Smooth muscle cell of the brain vasculature (primary cell): ENCODE results near the gene DOP1A.

Experiments
- DNase-seq: peaks from one replicate; pipeline ENCODE4 v3.0.0-alpha.2; 2012; ENCODE audit warnings: low read depth, low spot score

Gene DOP1A

GRCh38 chr6:83067448-83068439 lies at the start of gene DOP1A:
DOP1A (plus strand) TSS chr6:83067671; CDS start chr6:83096978, 29,307 bp downstream.
- peak; percentile 89 for DNase-seq

GRCh38 chr6:83019741-83020140 lies 47.7 kb upstream of the DOP1A start:
- no peak for DNase-seq

GRCh38 chr6:83031689-83032088 lies 35.8 kb upstream of the DOP1A start:
- no peak for DNase-seq

GRCh38 chr6:83038246-83038645 lies 29.2 kb upstream of the DOP1A start:
- no peak for DNase-seq

GRCh38 chr6:83042467-83043053 lies 24.9 kb upstream of the DOP1A start:
- no peak for DNase-seq

- DNase-seq = no peak
Measured at GRCh38 chr6:83044091-83044768, 23.2 kb upstream of the DOP1A start.

GRCh38 chr6:83047065-83047754 lies 20.3 kb upstream of the DOP1A start:
- no peak for DNase-seq

GRCh38 chr6:83051377-83052172 lies 15.9 kb upstream of the DOP1A start:
- DNase-seq = no peak

- DNase-seq = no peak
Measured at GRCh38 chr6:83053678-83054077, 13.8 kb upstream of the DOP1A start.

GRCh38 chr6:83055366-83055964 lies 12.0 kb upstream of the DOP1A start:
- DNase-seq = no peak

GRCh38 chr6:83057705-83058321 lies 9.7 kb upstream of the DOP1A start:
- peak; percentile 15 for DNase-seq

- no peak for DNase-seq
Measured at GRCh38 chr6:83061190-83061589, 6.3 kb upstream of the DOP1A start.

GRCh38 chr6:83062225-83062624 lies 5.2 kb upstream of the DOP1A start:
- DNase-seq = peak; percentile 35

- DNase-seq = peak; percentile 47
Measured at GRCh38 chr6:83065511-83066192, 1.8 kb upstream of the DOP1A start, which contains the start of gene UBE3D. UBE3D (minus strand) TSS chr6:83065841; CDS start chr6:83065718, 123 bp downstream.

GRCh38 chr6:83068616-83069015 lies 1.1 kb downstream of the DOP1A start:
- DNase-seq = no peak

GRCh38 chr6:83069633-83070032 lies 2.2 kb downstream of the DOP1A start:
- no peak for DNase-seq

- DNase-seq = no peak
Measured at GRCh38 chr6:83071023-83071422, 3.6 kb downstream of the DOP1A start.

- no peak for DNase-seq
Measured at GRCh38 chr6:83071707-83072106, 4.2 kb downstream of the DOP1A start.

- no peak for DNase-seq
Measured at GRCh38 chr6:83072726-83073125, 5.3 kb downstream of the DOP1A start.
